Activated CD4-positive, CD25-positive, alpha-beta regulatory T cell treated with anti-CD3 and anti-CD28 coated beads, Interleukin-2, amount 50 U/mL, for 24 hours (primary cell): ENCODE results near the gene HIF3A.

Experiments
- ATAC-seq, 2 donors: fragments of 150-1000 bp; cut with Tn5 transposase; one replicate each; pipeline ENCODE4 v1.10.0; 2021; ENCODE audit warnings: mild to moderate bottlenecking in 1 of 2, moderate library complexity in 1 of 2

Gene HIF3A

DNA sequence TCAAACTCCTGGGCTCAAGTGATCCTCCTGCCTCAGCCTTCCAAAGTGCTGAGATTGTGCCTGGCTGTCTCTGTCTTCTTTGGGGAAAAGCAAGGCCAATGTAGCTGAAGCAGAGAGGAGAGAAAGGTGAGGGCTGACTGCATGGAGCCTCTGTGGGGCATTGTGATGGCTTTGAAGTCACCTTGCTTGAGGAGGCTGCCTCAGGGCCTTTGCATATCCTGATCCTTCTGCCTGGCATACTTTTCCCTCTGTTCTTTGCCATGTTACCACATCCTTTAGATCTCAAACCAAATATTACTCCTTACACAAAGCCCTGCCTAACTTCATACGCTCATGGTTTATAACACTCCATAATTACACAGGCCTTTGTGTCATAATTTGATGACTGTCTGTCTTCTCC lies 40.6 kb downstream of the HIF3A start:
- ATAC-seq = no peak

DNA sequence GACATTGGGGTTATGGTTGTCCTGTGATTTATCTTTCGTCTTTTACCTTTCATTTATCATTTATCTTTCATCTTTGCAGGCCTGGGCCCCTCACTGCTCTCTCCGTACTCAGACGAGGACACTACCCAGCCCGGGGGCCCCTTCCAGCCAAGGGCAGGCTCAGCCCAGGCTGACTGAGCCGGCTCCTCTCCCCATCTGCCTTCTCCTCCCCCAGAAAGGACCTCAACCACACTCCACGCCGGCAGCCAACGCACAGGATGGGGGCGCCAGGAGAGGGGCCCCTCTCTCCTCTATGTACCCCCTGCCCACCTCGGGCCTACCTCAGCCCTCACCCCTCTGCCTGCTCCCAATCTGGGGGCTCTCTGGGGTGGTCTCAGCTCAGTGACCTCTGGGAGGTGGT lies 42.6 kb downstream of the HIF3A start:
- no peak for ATAC-seq

- no peak for ATAC-seq
Observed at GRCh38 chr19:46340051-46340659, 43.3 kb downstream of the HIF3A start.

- ATAC-seq = no peak
Observed at GRCh38 chr19:46341937-46342336, 45.1 kb downstream of the HIF3A start.

DNA sequence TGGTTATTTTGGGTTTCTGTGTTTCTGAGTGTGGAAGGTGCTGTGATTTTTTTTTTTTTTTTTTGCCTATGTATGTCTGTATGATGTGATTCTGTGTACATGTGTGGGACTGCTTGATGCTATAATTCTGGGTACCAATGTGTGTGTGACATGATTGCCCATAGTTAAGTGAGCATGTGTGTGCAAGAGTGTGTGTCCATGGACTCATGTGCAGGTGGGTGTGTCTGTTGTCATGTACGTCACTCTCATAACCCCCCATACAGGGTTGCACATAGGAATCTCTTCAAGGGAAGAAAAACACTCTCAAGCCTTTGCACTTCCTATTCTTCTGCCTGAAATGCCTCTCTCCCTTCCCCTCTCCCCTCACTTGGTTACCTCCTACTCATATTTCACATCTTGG lies 47.5 kb downstream of the HIF3A start:
- no peak for ATAC-seq

DNA sequence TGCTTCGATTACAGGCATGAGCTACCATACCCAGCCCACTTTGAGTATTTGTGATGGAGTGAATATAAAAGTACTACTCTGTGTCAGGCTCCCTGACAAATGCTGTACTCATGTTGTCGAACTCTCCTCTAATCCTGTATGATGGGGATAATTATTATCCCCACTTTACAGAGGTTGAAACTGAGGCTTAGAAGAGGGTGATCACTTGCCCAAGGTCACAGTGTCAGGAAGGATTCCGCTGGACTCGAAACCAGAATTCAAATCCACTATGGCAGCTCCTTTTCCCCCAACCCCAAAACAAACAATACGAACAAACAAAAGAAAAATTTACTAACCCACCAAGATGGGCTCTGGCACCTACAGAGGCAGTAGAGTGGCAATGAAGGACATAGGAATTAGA lies 48.3 kb downstream of the HIF3A start:
- ATAC-seq = no peak

GRCh38 chr19:46346821-46347571 lies 50.2 kb downstream of the HIF3A start, which contains the start of gene PPP5C:
TSS of gene PPP5C (plus strand) at chr19:46347087. CDS start at chr19:46347097, 10 bp downstream.
- peak; percentile 75 to 81 for ATAC-seq

- no peak for ATAC-seq
Observed at GRCh38 chr19:46347572-46347883, 50.7 kb downstream of the HIF3A start.

DNA sequence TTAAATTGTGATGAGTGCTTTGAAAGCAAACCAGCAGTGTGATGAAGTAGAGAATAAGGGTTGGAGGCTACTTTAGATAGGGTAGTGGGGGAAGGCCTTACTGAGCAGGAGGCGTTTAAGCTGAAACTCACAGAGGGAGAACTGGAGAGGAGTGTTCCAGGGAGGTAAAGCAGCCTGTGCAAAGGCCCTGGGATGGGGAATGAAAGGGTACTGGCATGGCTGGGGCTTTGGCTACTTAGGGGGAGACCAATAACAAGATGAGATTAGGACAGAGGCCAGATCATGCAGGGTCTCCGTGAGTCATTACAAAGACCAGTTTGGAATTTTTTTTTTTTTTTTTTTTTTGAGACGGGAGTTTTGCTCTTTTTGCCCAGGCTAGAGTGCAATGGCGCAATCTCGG lies 51.1 kb downstream of the HIF3A start:
- ATAC-seq = no peak

GRCh38 chr19:46349311-46349993 lies 52.6 kb downstream of the HIF3A start:
- ATAC-seq = no peak

- ATAC-seq = no peak
Observed at GRCh38 chr19:46350029-46350757, 53.4 kb downstream of the HIF3A start.

DNA sequence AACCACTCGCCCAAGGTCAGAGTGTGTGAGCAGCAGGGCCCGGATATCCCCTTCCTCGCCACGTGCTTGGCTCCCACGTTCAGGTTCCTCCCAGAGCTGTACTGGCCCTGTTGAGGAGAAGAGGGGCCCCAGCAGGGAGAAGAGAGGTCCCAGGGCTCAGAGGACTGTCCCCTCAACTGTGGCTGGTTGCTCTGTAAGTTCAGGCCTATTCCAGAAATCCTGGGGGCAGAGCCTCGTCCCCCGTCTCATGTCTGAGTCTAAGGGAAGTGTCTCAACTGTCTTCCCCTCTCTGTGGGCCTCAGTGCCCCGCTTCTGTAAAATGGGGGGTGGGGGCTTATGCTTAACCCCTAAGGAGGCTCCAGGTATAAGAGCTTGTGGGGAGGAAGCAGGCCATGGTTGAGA lies 53.9 kb downstream of the HIF3A start:
- peak in 1 of 2 donors; percentile 31 for ATAC-seq

GRCh38 chr19:46351241-46352041 lies 54.6 kb downstream of the HIF3A start:
- ATAC-seq = no peak

- ATAC-seq = no peak
Observed at GRCh38 chr19:46353730-46354528, 57.1 kb downstream of the HIF3A start.

- no peak for ATAC-seq
Observed at GRCh38 chr19:46355234-46356148, 58.6 kb downstream of the HIF3A start.

GRCh38 chr19:46356149-46357055 lies 59.6 kb downstream of the HIF3A start:
- peak in 1 of 2 donors; percentile 55 for ATAC-seq

DNA sequence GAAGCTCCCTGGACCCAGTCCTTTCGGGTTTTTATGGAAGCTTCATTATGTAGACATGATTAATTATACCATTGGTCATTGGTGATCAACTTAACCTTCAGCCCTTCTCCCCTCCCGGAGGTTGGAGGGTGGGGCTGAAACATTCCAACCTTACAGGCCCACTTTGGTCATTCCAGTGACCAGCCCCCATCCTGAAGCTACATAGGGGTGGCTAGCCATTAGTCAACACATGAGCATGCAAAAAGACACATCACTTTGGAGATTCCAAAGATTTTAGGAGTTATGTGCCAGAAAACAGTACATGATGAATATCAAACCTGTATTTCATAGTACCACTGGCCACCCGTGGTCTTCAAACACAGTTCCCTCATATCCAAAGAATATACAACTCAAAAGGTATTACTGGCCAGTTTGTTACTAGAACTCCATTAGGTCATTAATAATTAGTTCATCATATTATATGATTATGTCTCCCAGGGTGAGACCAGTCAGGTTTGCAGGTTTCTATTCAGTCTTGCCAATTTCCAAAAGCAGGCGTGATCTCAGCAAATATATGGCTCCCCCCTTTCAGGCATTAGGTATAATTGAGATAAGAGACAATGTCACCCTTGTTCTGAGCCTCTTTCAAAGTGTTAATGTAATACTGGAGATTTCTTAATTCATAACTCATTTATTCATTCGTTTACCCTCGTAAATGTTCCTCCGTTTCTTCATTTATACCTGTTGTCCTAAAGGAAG lies 61.2 kb downstream of the HIF3A start:
- no peak for ATAC-seq

- ATAC-seq = peak in 1 of 2 donors; percentile 60
Observed at GRCh38 chr19:46361915-46362314, 65.1 kb downstream of the HIF3A start.

- no peak for ATAC-seq
Observed at GRCh38 chr19:46364359-46364758, 67.5 kb downstream of the HIF3A start.
